Neural cell (in vitro differentiated cells): ENCODE results near the gene WNT6. TPM values are rescaled to one million over a fixed set of nuclear protein-coding genes. Genes with fewer than 3 reads are reported as not detected.

Experiments used
- H2AFZ ChIP-seq: fragments of 200-600, 300-800 bp; sonication (generic), shearing (Covaris generic); 2 replicates; pipeline ENCODE4 v1.6.0; 2014; ENCODE audit warnings: low read depth, mild to moderate bottlenecking, antibody characterized with exemption, low read length, moderate library complexity
- H3F3A ChIP-seq: fragments of 200-600 bp; shearing (Covaris generic); 2 replicates; pipeline ENCODE4 v1.6.1; 2016; ENCODE audit warnings: mild to moderate bottlenecking, moderate library complexity, mixed read lengths, antibody characterized with exemption, low read length; ENCODE audit not compliant: insufficient read depth, poor library complexity, severe bottlenecking
- H3K27ac ChIP-seq: fragments of 200-600, 300-800 bp; sonication (generic), shearing (Covaris generic); 2 replicates; pipeline ENCODE4 v1.5.1; 2014; ENCODE audit warnings: mild to moderate bottlenecking, low read length, moderate library complexity
- H3K27me3 ChIP-seq: fragments of 300-800, 200-600 bp; sonication (generic), shearing (Covaris generic); 2 replicates; pipeline ENCODE4 v1.6.0; 2014; ENCODE audit warnings: mild to moderate bottlenecking, low read depth, low read length, moderate library complexity; ENCODE audit not compliant: insufficient read depth
- H3K36me3 ChIP-seq: fragments of 300-800, 200-600 bp; sonication (generic), shearing (Covaris generic); 2 replicates; pipeline ENCODE4 v1.5.1; 2014; ENCODE audit warnings: mild to moderate bottlenecking, antibody characterized with exemption, low read length, moderate library complexity; ENCODE audit not compliant: insufficient read depth
- H3K4me2 ChIP-seq: fragments of 300-800, 200-600 bp; sonication (generic), shearing (Covaris generic); 2 replicates; pipeline ENCODE4 v1.6.0; 2014; ENCODE audit warnings: mild to moderate bottlenecking, low read length
- H3K4me3 ChIP-seq: fragments of 300-800, 200-600 bp; sonication (generic), shearing (Covaris generic); 2 replicates; pipeline ENCODE4 v1.5.1; 2014; ENCODE audit warnings: mild to moderate bottlenecking, low read length, moderate library complexity
- H3K79me2 ChIP-seq: fragments of 200-600 bp; shearing (Covaris generic); replicated peaks from 2 replicates; pipeline ENCODE4 v1.6.0; 2014; ENCODE audit warnings: mild to moderate bottlenecking, low read length, moderate library complexity; ENCODE audit not compliant: insufficient read depth
- H3K9ac ChIP-seq: fragments of 300-800, 200-600 bp; sonication (generic), shearing (Covaris generic); 2 replicates; pipeline ENCODE4 v1.6.1; 2016; ENCODE audit warnings: mild to moderate bottlenecking, low read length, mixed read lengths
- H3K9me2 ChIP-seq: fragments of 200-600 bp; shearing (Covaris generic); 2 replicates; pipeline ENCODE4 v1.6.1; 2016; ENCODE audit warnings: mild to moderate bottlenecking, low read length, mixed read lengths; ENCODE audit not compliant: insufficient read depth
- H3K9me3 ChIP-seq: fragments of 200-600, 300-800 bp; sonication (generic), shearing (Covaris generic); 2 replicates; pipeline ENCODE4 v1.6.1; 2016; ENCODE audit warnings: mild to moderate bottlenecking, mixed run types, low read length, moderate library complexity, mixed read lengths
- H4K20me1 ChIP-seq: fragments of 200-600 bp; shearing (Covaris generic); 2 replicates; pipeline ENCODE4 v1.6.1; 2016; ENCODE audit warnings: mild to moderate bottlenecking, mixed run types; ENCODE audit not compliant: insufficient read depth
- EP300 ChIP-seq: fragments of 450-650 bp; conservative IDR thresholded peaks from 2 replicates; pipeline ENCODE4 v1.6.1; 2014; ENCODE audit warnings: antibody characterized with exemption, mild to moderate bottlenecking, moderate library complexity; ENCODE audit not compliant: poor library complexity, severe bottlenecking
- EZH2 ChIP-seq: fragments of 200-600, 300-800 bp; shearing (Covaris generic), sonication (generic); IDR thresholded peaks from 2 replicates; pipeline ENCODE4 v1.6.1; 2014; ENCODE audit warnings: antibody characterized with exemption, low read length, borderline replicate concordance, mild to moderate bottlenecking; ENCODE audit not compliant: insufficient read depth, poor library complexity, severe bottlenecking
- MXI1 ChIP-seq: fragments of 450-650 bp; conservative IDR thresholded peaks from 2 replicates; pipeline ENCODE4 v1.6.1; 2014; ENCODE audit warnings: antibody characterized with exemption, mild to moderate bottlenecking; ENCODE audit not compliant: poor library complexity, severe bottlenecking
- POLR2AphosphoS5 ChIP-seq: IDR thresholded peaks from 2 replicates; pipeline ENCODE4 v1.6.1; 2012
- RAD21 ChIP-seq: fragments of 450-650 bp; conservative IDR thresholded peaks from 2 replicates; pipeline ENCODE4 v1.6.1; 2014; ENCODE audit warnings: antibody characterized with exemption, mild to moderate bottlenecking, moderate library complexity
- SMC3 ChIP-seq: fragments of 450-650 bp; conservative IDR thresholded peaks from 2 replicates; pipeline ENCODE4 v1.6.1; 2014; ENCODE audit warnings: antibody characterized with exemption, mild to moderate bottlenecking, moderate library complexity; ENCODE audit not compliant: poor library complexity
- polyA plus RNA-seq: library from polyadenylated mRNA; depleted of rRNA; stranded (reverse); fragments of >200 nt; gene quantifications from 2 replicates; pipeline ENCODE4 v1.2.3, GENCODE V29; 2014
- TF ChIP-seq, protein P1 (sequence below): fragments of 450-650 bp; IDR thresholded peaks from 2 replicates; pipeline ENCODE4 v1.5.1; 2014; ENCODE audit warnings: antibody characterized with exemption, mild to moderate bottlenecking, moderate library complexity; ENCODE audit not compliant: poor library complexity, severe bottlenecking
- TF ChIP-seq, protein P2 (sequence below): IDR thresholded peaks from 2 replicates; pipeline ENCODE4 v1.6.1; 2012; ENCODE audit warnings: borderline replicate concordance

The WNT6 gene
- polyA plus RNA-seq, 1 donor from 2014 or later = not detected

DNA sequence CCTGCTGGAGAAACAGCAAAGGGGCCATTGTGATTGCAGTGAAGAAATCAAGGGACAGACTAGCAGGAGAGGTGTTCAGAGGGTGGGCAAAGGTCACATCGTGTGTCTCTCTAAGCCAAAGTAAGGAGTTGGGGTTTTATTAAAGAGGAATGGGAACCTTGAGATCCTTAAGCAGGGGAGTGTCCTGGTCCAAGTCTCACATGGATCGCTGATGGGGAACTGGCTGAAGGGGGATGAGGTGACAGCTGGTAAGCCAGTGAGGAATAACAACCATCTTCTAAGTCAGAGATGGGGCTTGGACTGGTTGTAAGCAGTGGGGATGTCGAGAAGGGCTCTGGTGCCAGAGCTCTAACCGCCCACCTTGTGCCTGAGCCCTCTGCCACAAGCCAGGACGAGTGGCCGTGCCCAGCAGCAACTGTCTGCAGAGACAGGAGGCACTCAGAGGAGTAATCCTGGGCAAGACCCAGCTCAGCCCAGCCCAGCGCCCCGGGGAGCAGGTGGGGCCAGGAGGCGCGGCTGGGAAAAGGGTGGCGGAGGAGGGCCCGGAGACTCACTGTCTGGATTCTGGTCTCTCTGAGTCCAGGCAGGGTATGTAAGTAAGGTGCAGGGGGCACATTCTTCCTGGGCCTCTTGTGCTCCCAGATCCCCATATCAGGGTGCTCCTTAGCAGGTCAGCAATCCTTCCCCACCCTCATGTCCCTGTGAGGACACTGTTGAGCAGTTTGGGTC, 34.7 kb downstream of the WNT6 start:
- no peaks in the 10 kb centered on the region for H3K36me3 ChIP-seq
- no peaks in the 10 kb centered on the region for H4K20me1 ChIP-seq
- no peaks in the 10 kb centered on the region for H3K9me2 ChIP-seq
- H3K27ac ChIP-seq = no peak overlapping the region
- H3K4me3 ChIP-seq = no peak overlapping the region
- no peak overlapping the region for H3K9ac ChIP-seq
- H2AFZ ChIP-seq = no peak overlapping the region
- H3K79me2 ChIP-seq = no peaks in the 10 kb centered on the region
- H3K4me2 ChIP-seq = no peak overlapping the region
- H3F3A ChIP-seq = no peaks in the 10 kb centered on the region
- peaks cover 96% of the 10 kb centered on the region for H3K27me3 ChIP-seq
- H3K9me3 ChIP-seq = no peaks in the 10 kb centered on the region
- TF ChIP-seq, protein P1, sequence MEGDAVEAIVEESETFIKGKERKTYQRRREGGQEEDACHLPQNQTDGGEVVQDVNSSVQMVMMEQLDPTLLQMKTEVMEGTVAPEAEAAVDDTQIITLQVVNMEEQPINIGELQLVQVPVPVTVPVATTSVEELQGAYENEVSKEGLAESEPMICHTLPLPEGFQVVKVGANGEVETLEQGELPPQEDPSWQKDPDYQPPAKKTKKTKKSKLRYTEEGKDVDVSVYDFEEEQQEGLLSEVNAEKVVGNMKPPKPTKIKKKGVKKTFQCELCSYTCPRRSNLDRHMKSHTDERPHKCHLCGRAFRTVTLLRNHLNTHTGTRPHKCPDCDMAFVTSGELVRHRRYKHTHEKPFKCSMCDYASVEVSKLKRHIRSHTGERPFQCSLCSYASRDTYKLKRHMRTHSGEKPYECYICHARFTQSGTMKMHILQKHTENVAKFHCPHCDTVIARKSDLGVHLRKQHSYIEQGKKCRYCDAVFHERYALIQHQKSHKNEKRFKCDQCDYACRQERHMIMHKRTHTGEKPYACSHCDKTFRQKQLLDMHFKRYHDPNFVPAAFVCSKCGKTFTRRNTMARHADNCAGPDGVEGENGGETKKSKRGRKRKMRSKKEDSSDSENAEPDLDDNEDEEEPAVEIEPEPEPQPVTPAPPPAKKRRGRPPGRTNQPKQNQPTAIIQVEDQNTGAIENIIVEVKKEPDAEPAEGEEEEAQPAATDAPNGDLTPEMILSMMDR = no peak
- TF ChIP-seq EZH2 = no peak
- TF ChIP-seq MXI1 = no peak
- TF ChIP-seq, protein P2, sequence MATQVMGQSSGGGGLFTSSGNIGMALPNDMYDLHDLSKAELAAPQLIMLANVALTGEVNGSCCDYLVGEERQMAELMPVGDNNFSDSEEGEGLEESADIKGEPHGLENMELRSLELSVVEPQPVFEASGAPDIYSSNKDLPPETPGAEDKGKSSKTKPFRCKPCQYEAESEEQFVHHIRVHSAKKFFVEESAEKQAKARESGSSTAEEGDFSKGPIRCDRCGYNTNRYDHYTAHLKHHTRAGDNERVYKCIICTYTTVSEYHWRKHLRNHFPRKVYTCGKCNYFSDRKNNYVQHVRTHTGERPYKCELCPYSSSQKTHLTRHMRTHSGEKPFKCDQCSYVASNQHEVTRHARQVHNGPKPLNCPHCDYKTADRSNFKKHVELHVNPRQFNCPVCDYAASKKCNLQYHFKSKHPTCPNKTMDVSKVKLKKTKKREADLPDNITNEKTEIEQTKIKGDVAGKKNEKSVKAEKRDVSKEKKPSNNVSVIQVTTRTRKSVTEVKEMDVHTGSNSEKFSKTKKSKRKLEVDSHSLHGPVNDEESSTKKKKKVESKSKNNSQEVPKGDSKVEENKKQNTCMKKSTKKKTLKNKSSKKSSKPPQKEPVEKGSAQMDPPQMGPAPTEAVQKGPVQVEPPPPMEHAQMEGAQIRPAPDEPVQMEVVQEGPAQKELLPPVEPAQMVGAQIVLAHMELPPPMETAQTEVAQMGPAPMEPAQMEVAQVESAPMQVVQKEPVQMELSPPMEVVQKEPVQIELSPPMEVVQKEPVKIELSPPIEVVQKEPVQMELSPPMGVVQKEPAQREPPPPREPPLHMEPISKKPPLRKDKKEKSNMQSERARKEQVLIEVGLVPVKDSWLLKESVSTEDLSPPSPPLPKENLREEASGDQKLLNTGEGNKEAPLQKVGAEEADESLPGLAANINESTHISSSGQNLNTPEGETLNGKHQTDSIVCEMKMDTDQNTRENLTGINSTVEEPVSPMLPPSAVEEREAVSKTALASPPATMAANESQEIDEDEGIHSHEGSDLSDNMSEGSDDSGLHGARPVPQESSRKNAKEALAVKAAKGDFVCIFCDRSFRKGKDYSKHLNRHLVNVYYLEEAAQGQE = no peak
- TF ChIP-seq SMC3 = no peak
- no peak for TF ChIP-seq EP300

DNA sequence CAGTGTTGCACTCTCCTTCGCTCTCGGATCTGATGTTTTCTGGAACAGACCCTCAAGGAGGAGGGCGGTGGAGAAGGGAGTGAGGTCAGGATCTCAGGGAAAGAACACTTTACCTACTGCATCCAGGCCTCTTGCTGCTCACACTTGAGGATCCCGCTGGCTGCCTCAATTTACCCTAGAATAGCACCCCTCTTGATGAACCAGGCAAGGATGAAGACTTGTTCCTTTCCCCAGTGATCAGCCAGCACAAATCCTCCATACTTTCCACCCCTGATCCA, 35.2 kb downstream of the WNT6 start:
- Histone ChIP-seq H3K36me3 (no peaks in the 10 kb centered on the region), H3K9me2 (no peaks in the 10 kb centered on the region), H2AFZ (no peak overlapping the region), H3K9me3 (no peaks in the 10 kb centered on the region), H3K27me3 (peaks cover 98% of the 10 kb centered on the region), H3K79me2 (no peaks in the 10 kb centered on the region), H3K4me3 (no peak overlapping the region), H3K9ac (no peak overlapping the region), H3K4me2 (no peak overlapping the region), H3F3A (no peaks in the 10 kb centered on the region), H3K27ac (no peak overlapping the region), H4K20me1 (no peaks in the 10 kb centered on the region)
- TF ChIP-seq POLR2AphosphoS5 (no peak), EP300 (no peak), MXI1 (no peak), RAD21 (no peak)
- TF ChIP-seq, protein P2 = no peak
